HG03066 (cell line): ENCODE results near the gene FAR2.

Experiments used
- ATAC-seq: cut with Tn5 transposase; IDR thresholded peaks from one replicate; pipeline ENCODE4 v1.9.1; 2021; ENCODE audit warnings: low read depth; ENCODE audit not compliant: unreplicated experiment

The FAR2 gene

GRCh38 chr12:29200586-29200985, 51.5 kb downstream of the FAR2 start:
- ATAC-seq = no peak

DNA sequence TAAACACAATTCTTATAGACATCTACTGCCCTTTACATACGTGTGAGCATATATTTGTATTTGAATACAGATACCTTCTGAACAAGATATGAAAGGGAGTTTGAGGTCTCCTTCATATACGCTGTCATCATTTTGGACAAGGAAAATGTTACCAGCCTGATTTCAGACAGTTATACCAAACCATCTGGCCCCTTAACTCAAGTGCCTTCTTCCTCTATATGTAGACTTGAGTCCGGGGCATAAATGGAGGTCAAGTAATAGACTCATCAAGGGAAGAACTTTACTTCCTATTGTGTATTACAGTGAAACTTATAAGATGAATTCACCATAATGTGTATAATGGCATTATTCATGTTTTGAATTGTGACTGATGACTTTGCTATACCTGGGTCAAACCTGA, 52.2 kb downstream of the FAR2 start:
- no peak for ATAC-seq

DNA sequence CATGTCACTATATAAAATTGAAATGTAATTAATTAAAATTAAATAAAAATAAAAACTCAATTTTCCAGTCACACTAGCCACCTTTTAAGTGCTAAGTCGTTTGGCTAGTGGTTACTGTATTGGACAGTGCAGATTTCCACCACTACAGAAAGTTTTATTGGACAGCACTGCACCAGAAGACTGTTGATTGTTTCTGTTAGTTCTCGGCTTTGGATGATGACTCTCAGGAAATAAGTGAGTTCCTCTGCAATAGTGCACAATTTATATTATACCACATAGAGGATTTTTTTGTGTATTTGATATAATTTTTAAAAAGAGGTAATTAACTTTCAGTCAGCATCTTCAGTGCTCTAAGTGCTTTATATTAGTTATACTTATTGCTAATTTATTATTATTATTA, 52.7 kb downstream of the FAR2 start:
- no peak for ATAC-seq

DNA sequence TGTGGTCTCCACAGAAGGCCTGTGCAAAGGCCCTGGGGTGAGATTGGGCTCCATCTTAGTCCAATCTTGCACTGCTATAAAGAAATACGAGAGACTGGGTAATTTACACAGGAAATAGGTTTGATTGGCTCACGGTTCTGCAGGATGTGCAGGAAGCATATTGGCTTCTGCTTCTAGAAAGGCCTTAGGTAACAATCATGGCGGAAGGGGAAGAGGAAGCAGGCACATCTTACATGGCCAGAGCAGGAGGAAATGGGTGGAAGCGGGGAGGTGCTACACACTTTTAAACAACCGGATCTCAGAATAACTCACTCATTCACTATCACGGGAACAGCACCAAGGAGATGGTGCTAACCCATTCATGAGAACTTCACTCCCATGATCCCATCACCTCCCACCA, 55.4 kb downstream of the FAR2 start:
- no peak for ATAC-seq

DNA sequence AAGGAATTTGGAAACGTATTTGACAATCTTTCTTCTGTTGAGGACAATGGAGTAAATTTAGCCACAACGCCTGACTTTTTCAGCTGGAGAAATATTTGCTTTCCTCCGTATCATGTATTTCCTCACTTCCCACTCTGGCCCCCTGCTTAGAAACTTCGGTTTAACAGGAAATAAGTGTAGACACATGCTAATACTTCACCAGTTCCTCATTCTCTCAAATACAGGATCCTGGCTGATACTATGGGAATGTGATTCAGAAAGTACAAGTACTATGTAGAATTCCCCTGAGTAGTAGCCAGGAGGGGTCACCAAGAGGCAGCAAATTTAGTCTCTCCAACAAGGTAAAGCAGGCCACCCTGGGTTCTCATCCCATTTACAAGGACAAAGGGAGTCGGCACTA, 58.0 kb downstream of the FAR2 start:
- ATAC-seq = no peak

DNA sequence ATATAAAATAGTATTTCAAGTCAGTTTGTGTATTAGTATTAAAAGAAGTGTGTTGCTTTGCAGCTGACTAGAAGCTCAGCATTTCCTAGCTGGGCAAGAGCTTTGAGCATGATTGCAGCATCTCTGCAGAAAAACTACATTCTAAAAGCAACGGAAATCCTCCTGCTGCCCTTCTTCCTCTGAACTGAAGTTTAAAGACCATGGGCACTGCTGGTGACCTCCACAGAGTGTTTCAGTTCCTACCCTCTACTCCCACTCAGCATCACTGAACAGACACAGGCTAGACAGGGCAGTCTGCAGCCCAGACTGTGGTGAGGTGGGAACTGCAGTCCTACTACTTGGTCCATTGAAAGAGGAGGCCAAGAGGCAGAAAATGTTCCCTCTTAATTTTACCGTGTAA, 59.0 kb downstream of the FAR2 start:
- ATAC-seq = no peak

DNA sequence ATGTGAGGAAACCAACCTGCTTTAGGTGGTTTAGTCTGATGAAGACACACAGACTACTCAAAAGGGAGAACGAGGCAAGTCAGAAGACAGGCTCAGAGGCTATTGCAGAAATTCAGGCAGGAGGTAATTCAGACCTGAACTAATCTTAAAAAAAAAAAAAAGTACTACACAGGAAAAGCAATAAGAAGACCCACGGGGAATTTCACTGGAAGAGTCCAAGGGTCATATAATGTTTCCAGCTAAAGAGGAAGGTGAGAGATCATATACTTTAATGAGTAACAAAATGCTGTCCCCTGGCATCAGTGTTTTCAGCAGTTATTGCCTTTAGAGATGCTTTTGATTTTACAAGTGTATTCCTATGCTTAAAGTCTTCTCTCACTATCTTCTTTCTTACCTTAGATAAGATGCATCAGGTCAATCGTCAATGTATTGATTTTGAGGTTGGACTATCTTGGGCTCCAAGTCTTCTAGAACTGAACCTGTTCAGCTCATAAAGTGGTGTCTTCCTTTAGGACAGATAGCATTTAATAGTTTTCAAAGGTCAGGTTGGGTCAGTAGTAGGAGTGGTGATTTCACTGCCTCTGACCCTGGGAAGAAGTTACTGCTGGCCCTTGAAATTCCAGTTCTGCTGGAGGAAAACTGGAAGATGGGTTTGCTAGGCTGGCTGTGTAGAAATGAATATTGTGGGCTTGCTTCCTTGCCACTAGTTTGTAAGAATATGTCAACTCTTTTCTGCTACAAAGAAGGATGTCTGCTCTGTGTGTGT, 60.0 kb downstream of the FAR2 start:
- no peak for ATAC-seq

- ATAC-seq = no peak
Observed at GRCh38 chr12:29211696-29212095, 62.6 kb downstream of the FAR2 start.

DNA sequence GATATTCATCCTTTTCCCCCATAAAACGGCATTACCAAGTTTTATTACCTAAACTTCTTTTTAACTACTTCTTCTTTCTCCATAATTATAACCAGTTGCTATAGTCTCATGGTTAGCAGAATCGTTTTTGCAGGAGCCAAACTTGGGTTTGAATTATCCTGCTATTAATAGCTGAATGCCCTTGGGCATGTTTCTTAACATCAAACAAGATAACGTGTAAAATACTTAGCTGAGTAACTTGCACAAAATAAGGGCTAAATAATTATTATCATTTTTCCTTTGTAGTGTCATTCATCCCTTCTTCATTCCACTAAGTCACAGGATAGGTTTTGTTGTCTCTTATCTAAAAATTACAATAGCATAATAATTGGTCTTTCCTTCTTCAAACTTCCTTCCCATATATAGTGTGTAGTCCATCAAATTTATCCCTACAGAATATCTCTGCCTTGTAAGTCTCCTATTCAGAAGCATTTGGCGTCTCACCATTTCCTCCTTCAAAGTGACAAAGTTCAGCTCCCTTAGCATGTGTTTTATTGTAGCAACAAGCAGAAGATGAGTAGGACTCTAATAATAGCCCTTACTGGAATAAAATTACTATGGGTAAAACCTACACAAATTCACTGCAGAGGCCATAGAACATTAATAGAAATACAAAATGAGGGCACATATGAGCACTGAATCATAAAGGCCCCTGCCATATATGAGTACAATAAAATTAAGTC, 63.8 kb downstream of the FAR2 start:
- ATAC-seq = no peak

DNA sequence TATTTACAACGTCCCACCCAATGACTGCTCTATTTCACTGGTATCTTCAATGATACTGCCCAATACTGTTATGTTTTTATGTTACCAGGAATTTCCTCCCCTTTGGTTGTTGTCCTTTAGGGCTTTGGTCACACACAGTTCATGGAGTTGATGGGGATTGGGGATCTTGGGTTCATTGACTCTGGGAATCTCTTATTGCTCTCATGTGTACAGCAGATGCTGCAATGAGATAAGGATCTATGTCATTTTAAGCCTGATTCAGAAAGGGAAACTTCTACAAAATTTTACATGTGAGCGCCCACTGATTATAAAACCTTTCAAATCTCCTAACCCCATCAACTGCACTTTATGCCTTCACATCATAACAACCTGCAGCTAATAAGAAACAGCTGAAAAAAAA, 67.2 kb downstream of the FAR2 start:
- ATAC-seq = no peak

DNA sequence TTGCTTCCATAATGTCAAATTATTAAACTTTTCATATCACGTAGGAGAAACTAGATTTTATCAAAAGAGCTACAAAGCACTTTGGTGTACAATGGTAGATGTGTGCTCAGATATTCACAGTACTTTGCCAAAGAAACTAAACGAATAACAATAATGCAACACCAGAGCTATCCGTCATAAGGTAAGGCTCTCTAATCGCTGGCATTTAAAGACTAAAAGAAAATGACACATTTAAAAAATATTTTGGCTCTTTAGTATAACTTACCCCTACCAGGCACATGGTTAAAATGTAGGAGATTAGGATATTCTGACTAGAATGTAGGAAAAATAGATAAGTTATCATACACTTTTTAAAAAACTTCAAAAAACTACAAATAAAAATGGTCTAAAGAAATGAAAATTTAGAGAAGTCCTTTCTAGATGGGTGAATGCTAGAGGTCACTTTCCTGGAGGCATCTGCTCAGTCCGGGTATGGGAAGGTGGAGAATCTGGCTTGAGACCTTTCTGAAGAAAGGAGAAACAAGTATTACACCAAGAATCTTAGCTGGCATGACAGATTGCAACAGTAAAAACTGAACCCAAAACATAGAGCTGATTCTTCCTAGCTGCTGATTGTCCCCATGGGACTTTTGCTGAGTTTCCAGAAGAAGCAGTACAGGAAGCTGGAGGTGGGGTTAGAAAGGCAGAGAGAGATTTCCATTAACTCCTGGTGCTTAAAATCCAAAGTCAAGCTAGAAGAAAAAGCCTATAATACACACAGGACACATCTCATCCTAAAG, 67.9 kb downstream of the FAR2 start:
- ATAC-seq = no peak

DNA sequence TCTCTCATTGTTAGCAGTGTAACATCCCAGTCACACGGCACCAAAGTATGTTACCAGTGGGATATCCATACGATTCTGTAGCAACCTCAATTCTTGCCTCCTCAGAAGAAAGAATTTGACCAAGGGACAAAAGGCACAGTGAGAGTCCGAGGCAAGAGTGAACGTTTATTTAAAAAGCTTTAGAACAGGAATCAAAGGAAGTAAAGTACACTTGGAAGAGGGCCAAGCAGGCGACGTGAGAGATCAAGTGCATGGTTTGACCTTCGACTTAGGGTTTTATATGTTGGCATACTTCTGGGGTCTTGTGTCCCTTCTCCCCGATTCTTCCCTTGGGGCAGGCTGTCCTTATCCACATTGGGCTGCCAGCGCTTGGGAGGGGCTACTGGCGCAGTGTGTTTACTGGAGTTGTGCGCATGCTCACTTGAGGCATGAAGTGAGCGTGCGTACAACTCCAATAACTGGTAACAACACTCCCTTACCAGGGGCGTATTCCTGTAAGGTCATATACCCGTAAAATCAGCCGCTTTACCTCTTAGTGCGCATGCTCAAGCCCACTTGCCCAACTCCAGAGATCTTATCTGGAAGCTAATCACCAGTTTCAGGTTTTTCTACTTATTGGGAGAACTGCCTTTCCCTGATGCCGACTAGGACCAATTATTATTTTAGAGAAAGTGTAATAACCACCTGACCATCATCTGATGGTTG, 71.7 kb downstream of the FAR2 start:
- ATAC-seq = no peak

- no peak for ATAC-seq
Observed at GRCh38 chr12:29222200-29222599, 73.1 kb downstream of the FAR2 start.

GRCh38 chr12:29223426-29223825, 74.3 kb downstream of the FAR2 start:
- ATAC-seq = no peak

DNA sequence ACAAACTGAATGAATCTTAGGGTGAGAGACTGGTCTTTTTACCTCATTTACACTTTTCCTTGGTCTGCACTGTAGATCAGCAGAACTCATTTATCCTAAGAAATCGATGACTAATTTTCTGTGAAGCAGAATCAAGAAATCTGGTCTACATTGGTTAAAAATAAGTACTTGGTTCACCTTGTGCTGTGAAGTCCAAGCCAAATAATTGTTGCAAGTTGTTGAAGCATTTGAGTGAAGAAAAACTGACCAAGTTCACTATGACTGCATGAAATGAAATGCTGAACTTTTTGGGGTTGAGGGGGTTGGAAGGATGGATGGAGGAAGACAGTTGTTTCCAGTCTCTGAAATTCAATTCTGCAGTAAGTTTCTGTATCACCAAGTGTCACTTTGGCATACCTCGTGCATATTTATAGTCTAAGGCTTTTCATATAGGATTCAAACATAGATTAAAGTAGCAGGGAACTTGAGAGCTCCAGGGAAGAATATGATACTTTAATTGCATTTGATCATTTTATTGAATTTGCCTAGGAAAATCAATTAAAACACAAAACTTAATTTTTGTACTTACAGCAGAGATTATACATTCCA, 75.0 kb downstream of the FAR2 start:
- no peak for ATAC-seq

- no peak for ATAC-seq
Observed at GRCh38 chr12:29224572-29224971, 75.5 kb downstream of the FAR2 start.

DNA sequence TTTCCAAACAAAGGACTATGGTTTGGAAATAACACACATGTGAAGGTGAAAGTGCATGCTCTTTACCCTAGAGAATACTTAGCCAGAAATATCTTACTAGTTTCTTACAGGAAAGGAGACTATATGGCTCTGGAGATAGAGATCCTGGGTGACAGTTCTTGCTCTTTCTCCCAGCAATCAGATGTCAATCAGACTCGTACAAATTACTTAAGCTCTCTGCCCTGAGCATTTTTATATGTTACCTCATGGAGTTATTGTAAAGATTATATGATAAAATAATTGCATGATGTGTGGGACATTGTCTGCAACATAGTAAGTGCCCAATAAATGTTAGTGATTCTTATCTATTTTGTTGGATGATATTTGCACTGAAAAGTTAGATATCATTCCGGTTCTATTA, 76.8 kb downstream of the FAR2 start:
- ATAC-seq = no peak

GRCh38 chr12:29226616-29227015, 77.5 kb downstream of the FAR2 start:
- ATAC-seq = no peak

DNA sequence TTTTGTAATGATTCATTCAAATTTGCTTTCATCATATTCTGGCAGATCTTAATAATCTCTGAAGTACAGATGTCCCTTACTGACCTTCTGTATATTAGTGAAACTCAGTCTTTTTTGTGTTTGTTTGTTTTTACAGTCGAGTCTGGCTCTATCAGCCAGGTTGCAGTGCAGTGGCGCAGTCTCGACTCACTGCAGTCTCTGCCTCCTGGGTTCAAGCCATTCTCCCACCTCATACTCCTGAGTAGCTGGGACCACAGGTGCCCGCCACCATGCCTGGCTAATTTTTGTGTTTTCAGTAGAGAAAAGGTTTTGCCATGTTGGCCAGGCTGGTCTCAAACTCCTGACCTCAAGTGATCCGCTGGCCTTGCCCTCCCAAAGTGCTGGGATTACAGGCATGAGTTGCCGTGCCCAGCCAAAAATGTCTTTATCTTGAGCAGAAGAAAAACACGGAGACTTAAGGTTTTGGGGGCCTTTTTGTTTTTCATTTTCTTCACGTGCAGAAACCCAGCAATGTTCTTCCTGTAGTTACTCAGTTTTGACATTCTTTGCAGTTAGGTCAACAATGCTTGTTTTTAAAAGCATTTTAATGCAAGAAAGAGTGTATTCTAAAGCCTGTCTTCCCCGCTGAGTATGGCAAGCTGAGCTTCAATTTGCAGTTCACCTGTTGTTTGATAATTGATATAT, 79.5 kb downstream of the FAR2 start:
- ATAC-seq = no peak

GRCh38 chr12:29229158-29229505, 80.1 kb downstream of the FAR2 start:
- no peak for ATAC-seq
